DOHH2 (cell line): ENCODE measurements around the gene SRRM1.

ENCODE experiments used
- CTCF ChIP-seq: fragments of 200-600 bp; sonication (generic); IDR thresholded peaks from one replicate; pipeline ENCODE4 v1.5.1; 2014; ENCODE audit warnings: antibody characterized with exemption, mild to moderate bottlenecking, low read depth, low read length; ENCODE audit not compliant: poor library complexity, severe bottlenecking
- EZH2phosphoT487 ChIP-seq: fragments of 200-600 bp; sonication (generic); IDR thresholded peaks from 2 replicates; pipeline ENCODE4 v1.6.1; 2017; ENCODE audit warnings: borderline replicate concordance, mild to moderate bottlenecking, antibody characterized with exemption, low read length, moderate library complexity, mixed read lengths

GRCh38 chr1:24702511-24703293, 59.6 kb downstream of the SRRM1 start:
- no peak for TF ChIP-seq CTCF
- no peak for TF ChIP-seq EZH2phosphoT487
